ENCODE data around the gene TBC1D2. TPM values are rescaled to one million over a fixed set of nuclear protein-coding genes. Genes with fewer than 3 reads are reported as not detected.

The TBC1D2 gene
- total RNA-seq, 4 donors from 2014 or later: 11.3 to 33.5 (median 21.4) TPM

DNA sequence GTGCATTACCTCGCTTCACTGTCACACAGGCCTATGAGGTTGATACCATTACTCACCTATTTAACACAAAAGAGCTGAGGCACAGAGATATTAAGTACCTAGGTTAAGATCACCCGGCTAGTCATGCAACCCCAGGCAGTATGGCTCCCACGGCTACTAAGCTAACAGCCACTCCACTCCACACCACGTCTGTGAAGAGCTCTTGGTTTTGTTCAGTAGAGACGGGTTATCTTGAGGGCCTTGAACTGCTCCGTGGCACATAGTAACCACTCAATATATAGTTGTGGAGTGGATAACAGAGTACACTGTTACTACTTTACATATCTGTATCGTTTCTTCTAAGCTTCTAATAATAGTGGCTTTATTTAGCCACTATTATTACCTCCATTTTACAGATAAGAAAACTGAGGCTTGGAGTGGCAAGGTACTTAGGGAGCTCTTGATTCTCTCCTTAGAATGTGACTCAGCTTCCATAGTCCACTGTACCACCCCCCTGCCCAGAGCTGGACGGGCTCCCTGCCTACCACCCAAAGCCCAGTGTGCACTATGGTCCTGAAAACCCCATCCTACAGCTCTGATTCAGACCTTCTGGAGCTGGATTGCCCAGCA, 62.0 kb downstream of the TBC1D2 start:
- TF ChIP-seq, protein P1, sequence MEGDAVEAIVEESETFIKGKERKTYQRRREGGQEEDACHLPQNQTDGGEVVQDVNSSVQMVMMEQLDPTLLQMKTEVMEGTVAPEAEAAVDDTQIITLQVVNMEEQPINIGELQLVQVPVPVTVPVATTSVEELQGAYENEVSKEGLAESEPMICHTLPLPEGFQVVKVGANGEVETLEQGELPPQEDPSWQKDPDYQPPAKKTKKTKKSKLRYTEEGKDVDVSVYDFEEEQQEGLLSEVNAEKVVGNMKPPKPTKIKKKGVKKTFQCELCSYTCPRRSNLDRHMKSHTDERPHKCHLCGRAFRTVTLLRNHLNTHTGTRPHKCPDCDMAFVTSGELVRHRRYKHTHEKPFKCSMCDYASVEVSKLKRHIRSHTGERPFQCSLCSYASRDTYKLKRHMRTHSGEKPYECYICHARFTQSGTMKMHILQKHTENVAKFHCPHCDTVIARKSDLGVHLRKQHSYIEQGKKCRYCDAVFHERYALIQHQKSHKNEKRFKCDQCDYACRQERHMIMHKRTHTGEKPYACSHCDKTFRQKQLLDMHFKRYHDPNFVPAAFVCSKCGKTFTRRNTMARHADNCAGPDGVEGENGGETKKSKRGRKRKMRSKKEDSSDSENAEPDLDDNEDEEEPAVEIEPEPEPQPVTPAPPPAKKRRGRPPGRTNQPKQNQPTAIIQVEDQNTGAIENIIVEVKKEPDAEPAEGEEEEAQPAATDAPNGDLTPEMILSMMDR (IDR thresholded peaks at IDR 0.05; ENCODE audit: low read depth): no peak

DNA sequence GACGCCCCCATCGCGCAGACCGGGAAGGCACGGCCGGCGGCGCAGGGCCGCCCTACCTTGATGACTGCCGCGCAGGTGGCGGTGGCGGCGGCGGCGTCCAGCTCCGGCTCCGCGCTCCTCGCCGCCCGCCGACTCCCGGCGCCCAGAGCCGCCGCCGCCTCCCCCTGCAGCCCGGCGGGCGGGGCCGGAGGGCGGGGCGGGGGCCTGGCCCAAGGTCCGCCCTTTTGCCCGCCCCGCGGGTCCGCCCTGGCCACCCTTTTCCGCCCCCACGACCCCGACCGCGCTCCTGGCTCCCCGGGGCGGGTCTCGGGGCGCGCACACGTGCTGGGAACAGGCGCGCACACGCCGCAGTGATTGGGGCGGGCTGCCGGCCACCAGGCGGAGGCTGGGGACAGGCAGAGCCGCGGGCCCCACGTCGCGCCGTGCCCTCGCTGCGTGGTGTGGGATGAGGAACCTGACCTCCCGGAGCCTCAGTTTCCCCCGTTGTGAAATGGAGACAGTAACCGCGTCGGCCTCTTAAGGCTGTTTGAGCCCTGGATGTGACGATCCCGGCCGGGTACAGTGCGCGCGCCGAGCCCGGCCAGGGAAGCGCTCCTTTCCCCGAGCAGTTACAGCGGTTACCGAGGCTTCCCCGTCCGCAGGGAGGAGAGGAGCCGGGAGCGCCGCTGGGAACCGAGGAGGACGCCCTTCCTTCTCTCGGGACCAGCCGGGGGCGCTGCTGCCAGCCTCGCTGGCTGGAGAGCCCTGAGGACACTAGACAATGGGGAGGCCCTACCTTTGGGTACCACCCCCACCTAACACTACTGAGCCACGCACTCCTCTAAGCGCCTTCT, 62.7 kb downstream of the TBC1D2 start, which contains the start of gene CORO2A:
CORO2A (minus strand) TSS at position 135 of the 833 bp plus-strand sequence. CDS start 34,977 bp downstream, outside the sequence.
- TF ChIP-seq, protein P1 (IDR thresholded peaks at IDR 0.05; ENCODE audit: low read depth): no peak

DNA sequence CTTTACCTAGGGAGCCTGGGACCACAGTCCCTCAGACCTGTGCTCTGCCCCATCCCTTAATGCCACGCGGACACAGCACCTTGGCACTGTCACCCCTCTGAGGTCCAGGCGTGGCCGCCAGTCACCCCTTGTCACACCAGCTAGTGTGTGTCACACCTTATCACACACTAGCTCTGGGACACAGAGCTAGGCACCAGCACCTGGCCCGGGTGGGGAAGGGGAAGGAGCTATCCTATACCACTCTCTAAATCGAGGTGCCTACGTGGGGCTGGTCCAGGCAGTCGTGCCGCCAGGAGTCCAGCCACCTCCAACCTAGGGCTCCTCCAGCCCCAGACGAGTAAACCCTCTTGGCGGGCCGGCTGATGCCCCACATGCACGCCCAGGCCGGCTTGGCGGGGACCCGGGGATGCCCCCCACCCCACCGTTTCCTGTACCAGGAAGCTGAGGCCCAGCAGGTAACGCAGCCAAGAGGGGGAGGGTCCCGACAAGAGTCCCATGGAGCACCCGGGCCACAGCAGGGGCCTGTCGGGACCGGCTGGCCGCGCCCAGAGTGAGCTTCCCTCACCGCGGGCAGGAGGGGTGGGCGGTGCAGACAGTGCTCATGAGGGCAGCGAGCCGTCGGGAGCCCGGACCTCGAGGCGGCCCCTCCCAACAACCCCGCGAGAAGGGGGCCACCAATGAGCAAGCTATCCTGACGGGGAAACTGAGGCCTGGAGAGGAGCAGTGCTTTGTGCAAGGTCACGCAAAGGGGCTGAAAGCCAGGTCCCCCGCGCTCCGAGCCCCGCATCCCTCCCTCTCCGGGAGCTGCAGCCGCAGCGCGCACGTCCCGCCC, 63.6 kb downstream of the TBC1D2 start:
- TF ChIP-seq, protein P1 (IDR thresholded peaks at IDR 0.05; ENCODE audit: low read depth): no peak

DNA sequence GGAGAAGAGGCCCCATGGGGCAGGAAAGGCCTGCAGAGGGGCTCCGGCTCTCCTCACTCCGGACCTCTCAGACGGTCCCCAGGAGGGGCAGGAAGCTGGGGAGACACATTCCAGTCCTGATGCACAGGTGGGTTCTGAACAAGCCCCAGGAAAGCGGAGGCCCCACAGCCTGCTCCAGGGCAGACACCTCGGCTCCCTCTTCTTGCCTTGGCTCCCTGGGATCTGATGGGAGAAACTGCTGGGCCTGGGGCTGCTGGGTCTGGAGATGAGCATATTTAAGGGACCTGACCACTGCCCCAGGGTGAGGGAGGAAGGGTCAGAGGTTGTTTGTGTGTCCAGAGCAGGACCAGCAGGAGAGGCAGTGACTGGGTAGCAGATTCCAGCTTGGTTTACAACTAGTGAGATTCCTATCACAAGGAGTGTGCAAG, 64.3 kb downstream of the TBC1D2 start:
- TF ChIP-seq, protein P1 (IDR thresholded peaks at IDR 0.05; ENCODE audit: low read depth): no peak

DNA sequence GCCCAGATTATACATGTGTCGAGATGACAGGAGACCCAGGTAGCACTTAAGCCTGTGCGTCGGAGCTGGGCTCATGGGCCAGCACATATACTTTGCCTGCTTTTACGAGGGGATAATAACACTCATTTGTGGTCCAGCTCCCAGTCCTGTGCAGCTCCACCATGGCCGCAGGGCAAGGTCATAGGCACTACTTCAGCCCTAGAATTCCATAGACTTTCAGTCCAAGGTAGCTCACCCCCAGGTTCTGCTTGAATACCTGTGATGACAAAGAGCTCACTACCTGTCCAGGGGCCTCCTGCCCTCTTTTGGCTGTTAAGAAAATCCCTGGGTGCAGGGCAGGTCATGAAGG, 64.7 kb downstream of the TBC1D2 start:
- TF ChIP-seq, protein P1 (IDR thresholded peaks at IDR 0.05; ENCODE audit: low read depth): no peak

DNA sequence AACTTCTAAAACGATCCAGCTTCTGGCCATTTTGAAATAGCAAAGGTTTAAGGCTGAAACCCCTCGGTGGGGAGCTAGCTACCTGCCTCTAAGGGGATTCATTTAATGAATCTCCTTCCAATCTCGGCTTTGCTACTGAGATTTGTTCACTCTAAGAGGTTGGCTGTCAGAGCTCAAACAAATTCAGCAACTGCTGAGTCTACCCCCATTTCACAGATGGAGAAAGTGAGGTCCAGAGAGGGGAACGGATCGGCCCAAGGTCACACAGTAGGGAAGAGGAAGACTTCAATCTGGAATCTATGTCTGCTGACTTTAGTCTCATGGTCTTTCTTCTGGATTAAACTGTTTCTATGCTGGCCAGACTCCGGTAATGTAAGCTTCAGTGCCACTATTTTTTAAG, 66.0 kb downstream of the TBC1D2 start:
- TF ChIP-seq, protein P1 (IDR thresholded peaks at IDR 0.05; ENCODE audit: low read depth): no peak

DNA sequence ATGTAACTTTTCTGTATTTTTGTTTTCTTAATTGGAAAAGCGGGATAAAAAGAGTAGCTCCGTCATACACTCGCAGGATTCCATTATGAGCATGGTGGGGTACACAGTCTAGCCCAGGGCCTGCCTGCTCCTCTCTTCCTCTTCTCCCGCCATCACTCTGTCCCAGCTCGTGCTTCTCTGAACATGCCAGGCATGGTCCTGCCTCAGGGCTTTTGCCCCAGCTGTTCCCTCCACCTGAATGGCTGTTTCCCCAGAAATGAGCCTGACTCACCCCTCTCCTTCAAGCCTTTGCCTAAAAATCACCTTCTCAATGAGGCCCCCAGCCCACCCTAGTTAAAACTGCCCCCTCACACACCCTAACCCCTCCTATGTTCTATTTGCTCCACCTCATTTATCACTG, 67.5 kb downstream of the TBC1D2 start:
- TF ChIP-seq, protein P1 (IDR thresholded peaks at IDR 0.05; ENCODE audit: low read depth): no peak

Measured in subcutaneous adipose tissue (tissue), 4 donors.